SU-DHL-6 (cell line): ENCODE measurements around the gene SERP1.

ENCODE experiments used
- EZH2phosphoT487 ChIP-seq: fragments of 200-600 bp; sonication (generic), shearing (Covaris generic); conservative IDR thresholded peaks from 2 replicates; pipeline ENCODE4 v1.6.1; 2018; ENCODE audit warnings: mild to moderate bottlenecking, antibody characterized with exemption, low read length, moderate library complexity, mixed read lengths
- TF ChIP-seq, protein P1 (sequence below): fragments of 200-600 bp; sonication (generic); IDR thresholded peaks from one replicate; pipeline ENCODE4 v1.5.1; 2017; ENCODE audit warnings: antibody characterized with exemption, mild to moderate bottlenecking, low read length, moderate library complexity; ENCODE audit not compliant: insufficient read depth, poor library complexity, severe bottlenecking

DNA sequence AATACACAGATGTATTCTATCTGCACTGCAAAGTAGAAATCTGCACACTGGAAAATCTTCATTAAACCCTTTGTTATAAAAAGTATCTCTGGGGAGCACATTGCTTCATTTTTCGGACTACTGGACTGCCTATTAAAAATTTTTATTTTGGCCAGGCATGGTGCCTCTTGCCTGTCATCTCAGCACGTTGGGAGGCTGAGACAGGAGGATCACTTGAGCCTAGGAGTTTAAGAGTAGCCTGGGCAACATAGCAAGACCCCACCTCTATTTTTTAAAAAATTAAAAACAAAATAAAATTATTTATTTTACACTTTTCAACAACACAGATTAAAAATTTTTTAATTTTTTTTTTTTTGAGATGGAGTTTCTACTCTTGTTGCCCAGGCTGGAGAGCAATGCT, 6.0 kb downstream of the SERP1 start:
- TF ChIP-seq, protein P1, sequence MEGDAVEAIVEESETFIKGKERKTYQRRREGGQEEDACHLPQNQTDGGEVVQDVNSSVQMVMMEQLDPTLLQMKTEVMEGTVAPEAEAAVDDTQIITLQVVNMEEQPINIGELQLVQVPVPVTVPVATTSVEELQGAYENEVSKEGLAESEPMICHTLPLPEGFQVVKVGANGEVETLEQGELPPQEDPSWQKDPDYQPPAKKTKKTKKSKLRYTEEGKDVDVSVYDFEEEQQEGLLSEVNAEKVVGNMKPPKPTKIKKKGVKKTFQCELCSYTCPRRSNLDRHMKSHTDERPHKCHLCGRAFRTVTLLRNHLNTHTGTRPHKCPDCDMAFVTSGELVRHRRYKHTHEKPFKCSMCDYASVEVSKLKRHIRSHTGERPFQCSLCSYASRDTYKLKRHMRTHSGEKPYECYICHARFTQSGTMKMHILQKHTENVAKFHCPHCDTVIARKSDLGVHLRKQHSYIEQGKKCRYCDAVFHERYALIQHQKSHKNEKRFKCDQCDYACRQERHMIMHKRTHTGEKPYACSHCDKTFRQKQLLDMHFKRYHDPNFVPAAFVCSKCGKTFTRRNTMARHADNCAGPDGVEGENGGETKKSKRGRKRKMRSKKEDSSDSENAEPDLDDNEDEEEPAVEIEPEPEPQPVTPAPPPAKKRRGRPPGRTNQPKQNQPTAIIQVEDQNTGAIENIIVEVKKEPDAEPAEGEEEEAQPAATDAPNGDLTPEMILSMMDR: no peak
- no peak for TF ChIP-seq EZH2phosphoT487
